ENCODE measurements around the gene DUOX1. TPM values are rescaled to one million over a fixed set of nuclear protein-coding genes. Genes with fewer than 3 reads are reported as not detected.

DUOX1 gene
- polyA plus RNA-seq, 1 donor (not counting 4 experiments of a cell fraction or from before 2014, with no cell fraction given) = 16.3 TPM

DNA sequence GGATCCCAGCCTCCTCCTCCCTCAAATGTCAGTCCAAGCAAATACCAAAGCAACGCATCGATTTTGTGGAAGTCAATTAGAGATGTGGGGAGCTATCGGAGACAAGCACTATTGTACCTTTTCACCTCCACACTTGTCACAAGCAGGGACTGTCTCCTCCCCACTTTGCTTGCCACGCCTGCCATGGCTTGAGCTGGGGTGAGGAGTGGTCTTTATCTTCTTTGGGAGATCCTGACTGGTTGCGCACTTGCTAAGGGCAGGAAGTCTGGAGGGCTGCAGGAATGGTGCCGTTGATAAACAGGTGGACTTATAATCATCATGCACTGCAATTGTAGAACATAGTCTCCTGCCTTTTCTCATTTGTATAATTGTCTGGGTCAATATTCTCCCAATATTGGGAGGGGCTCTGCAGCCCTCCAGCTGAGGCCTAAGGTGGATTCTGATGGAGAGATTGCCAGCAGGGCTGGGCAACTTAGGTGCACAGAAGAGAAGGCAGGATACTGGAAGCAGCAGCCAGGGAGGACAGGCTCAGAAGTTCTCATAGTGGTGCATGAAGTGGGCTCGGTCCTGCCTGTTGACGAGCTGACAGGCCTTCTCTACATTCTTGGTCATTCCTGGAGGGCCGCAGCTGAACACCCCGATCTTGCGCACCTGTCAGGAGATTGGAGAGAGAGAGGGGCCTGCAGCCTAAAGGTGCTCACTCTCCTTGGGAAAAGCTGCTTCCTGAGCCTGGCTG, 36.0 kb upstream of the DUOX1 start:
- no peak for FAIRE-seq

DNA sequence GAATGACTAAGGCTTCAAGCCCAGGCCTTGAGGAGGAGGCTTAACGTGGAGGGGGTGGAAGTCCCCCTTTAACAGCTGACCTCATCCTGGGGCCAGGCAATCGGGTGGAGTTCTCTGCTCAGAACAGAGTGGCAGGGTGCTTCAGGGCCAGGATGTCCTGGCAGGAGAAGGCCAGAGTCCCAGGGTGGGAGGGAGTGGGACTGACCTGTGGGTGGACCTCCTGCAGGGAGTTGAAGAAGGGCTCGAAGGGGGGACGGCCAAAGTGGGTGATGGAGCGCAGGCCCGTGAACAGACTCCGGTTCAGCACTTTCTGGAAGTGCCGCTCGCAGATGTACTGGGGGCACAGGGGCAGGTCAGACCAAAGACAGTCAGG, 35.5 kb upstream of the DUOX1 start:
- TF ChIP-seq EZH2 (IDR thresholded peaks at IDR 0.05; ENCODE audit: low read length) = no peak
- TF ChIP-seq, protein P1, sequence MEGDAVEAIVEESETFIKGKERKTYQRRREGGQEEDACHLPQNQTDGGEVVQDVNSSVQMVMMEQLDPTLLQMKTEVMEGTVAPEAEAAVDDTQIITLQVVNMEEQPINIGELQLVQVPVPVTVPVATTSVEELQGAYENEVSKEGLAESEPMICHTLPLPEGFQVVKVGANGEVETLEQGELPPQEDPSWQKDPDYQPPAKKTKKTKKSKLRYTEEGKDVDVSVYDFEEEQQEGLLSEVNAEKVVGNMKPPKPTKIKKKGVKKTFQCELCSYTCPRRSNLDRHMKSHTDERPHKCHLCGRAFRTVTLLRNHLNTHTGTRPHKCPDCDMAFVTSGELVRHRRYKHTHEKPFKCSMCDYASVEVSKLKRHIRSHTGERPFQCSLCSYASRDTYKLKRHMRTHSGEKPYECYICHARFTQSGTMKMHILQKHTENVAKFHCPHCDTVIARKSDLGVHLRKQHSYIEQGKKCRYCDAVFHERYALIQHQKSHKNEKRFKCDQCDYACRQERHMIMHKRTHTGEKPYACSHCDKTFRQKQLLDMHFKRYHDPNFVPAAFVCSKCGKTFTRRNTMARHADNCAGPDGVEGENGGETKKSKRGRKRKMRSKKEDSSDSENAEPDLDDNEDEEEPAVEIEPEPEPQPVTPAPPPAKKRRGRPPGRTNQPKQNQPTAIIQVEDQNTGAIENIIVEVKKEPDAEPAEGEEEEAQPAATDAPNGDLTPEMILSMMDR (optimal IDR thresholded peaks at IDR 0.05 in 1 of 3, IDR thresholded peaks at IDR 0.05 in 1 of 3, conservative IDR thresholded peaks at IDR 0.05 in 1 of 3; ENCODE audit: extremely low read depth in 1 of 3, insufficient read depth in 2 of 3, low read length in 3 of 3) = no peak
- dilution Hi-C loops (cut with MboI; ENCODE audit: extremely low pct_ligation_motif_present, low sequenced_read_pairs) = no loop called here
- no peak overlapping the region for H2AFZ ChIP-seq (ENCODE audit: control insufficient read depth, low read length)

More for the DNA sequence above, 36.0 kb upstream of the DUOX1 start:
- dilution Hi-C loops (cut with MboI; ENCODE audit: extremely low pct_ligation_motif_present, low sequenced_read_pairs) = no loop called here
- no peaks in the 10 kb centered on the region for H3K9me3 ChIP-seq (ENCODE audit: control insufficient read depth, low read depth, low read length)
- no peak for DNase-seq (ENCODE audit: low read depth, low spot score)
- TF ChIP-seq EZH2 (IDR thresholded peaks at IDR 0.05; ENCODE audit: low read length) = no peak
- TF ChIP-seq, protein P1 (optimal IDR thresholded peaks at IDR 0.05 in 1 of 3, IDR thresholded peaks at IDR 0.05 in 1 of 3, conservative IDR thresholded peaks at IDR 0.05 in 1 of 3; ENCODE audit: extremely low read depth in 1 of 3, insufficient read depth in 2 of 3, low read length in 3 of 3) = no peak
- no peaks in the 10 kb centered on the region for H3K36me3 ChIP-seq (ENCODE audit: control insufficient read depth in 2 of 2, extremely low read depth in 1 of 2, insufficient read depth in 2 of 2, low read length in 2 of 2)
- no peaks in the 10 kb centered on the region for H3K9me1 ChIP-seq (ENCODE audit: control insufficient read depth, extremely low read depth, insufficient read depth, low read length)
- no peaks in the 10 kb centered on the region for H3K79me2 ChIP-seq (ENCODE audit: control insufficient read depth, insufficient read depth, low read length)
- peaks cover 9% of the 10 kb centered on the region for H3K27me3 ChIP-seq (ENCODE audit: control insufficient read depth, extremely low read depth, insufficient read depth, low read length)
- no peak overlapping the region for H3K4me2 ChIP-seq (ENCODE audit: control insufficient read depth, extremely low read depth, insufficient read depth, low read depth, low read length)
- no peak overlapping the region for H3K9ac ChIP-seq (ENCODE audit: control insufficient read depth, extremely low read depth, insufficient read depth, low read length)
- no peak overlapping the region for H3K4me3 ChIP-seq (ENCODE audit: control insufficient read depth in 2 of 3, extremely low read depth in 1 of 3, insufficient read depth in 2 of 3, low read depth in 1 of 3, low read length in 3 of 3)
- no peak overlapping the region for H2AFZ ChIP-seq (ENCODE audit: control insufficient read depth, low read length)
- H4K20me1 ChIP-seq (ENCODE audit: control insufficient read depth, extremely low read depth, insufficient read depth, low read length) = no peaks in the 10 kb centered on the region
- no peak overlapping the region for H3K27ac ChIP-seq (ENCODE audit: control insufficient read depth, insufficient read depth, low read length)
- H3K4me1 ChIP-seq (ENCODE audit: control insufficient read depth, extremely low read depth, insufficient read depth, low read length) = no peaks in the 10 kb centered on the region

More for the DNA sequence above, 35.5 kb upstream of the DUOX1 start:
- H3K4me1 ChIP-seq (ENCODE audit: control insufficient read depth, extremely low read depth, insufficient read depth, low read length) = no peaks in the 10 kb centered on the region
- no peaks in the 10 kb centered on the region for H3K9me3 ChIP-seq (ENCODE audit: control insufficient read depth, low read depth, low read length)
- H3K4me2 ChIP-seq (ENCODE audit: control insufficient read depth, extremely low read depth, insufficient read depth, low read depth, low read length) = no peak overlapping the region
- H3K27me3 ChIP-seq (ENCODE audit: control insufficient read depth, extremely low read depth, insufficient read depth, low read length) = peaks cover 9% of the 10 kb centered on the region
- no peaks in the 10 kb centered on the region for H4K20me1 ChIP-seq (ENCODE audit: control insufficient read depth, extremely low read depth, insufficient read depth, low read length)
- DNase-seq (ENCODE audit: low read depth, low spot score) (no peak), FAIRE-seq (no peak)
- no peaks in the 10 kb centered on the region for H3K79me2 ChIP-seq (ENCODE audit: control insufficient read depth, insufficient read depth, low read length)
- H3K9ac ChIP-seq (ENCODE audit: control insufficient read depth, extremely low read depth, insufficient read depth, low read length) = no peak overlapping the region
- H3K9me1 ChIP-seq (ENCODE audit: control insufficient read depth, extremely low read depth, insufficient read depth, low read length) = no peaks in the 10 kb centered on the region
- H3K36me3 ChIP-seq (ENCODE audit: control insufficient read depth in 2 of 2, extremely low read depth in 1 of 2, insufficient read depth in 2 of 2, low read length in 2 of 2) = no peaks in the 10 kb centered on the region
- H3K4me3 ChIP-seq (ENCODE audit: control insufficient read depth in 2 of 3, extremely low read depth in 1 of 3, insufficient read depth in 2 of 3, low read depth in 1 of 3, low read length in 3 of 3) = no peak overlapping the region
- H3K27ac ChIP-seq (ENCODE audit: control insufficient read depth, insufficient read depth, low read length) = no peak overlapping the region

All from keratinocyte (primary cell).